PFSK-1 (cell line): Measurements from ENCODE around the gene GFM2.

Experiments used
- FOXP2 ChIP-seq: optimal IDR thresholded peaks from 2 replicates; pipeline ENCODE3; 2011; ENCODE audit warnings: borderline replicate concordance, control low read depth, inconsistent platforms; ENCODE audit not compliant: insufficient read depth; ENCODE audit errors: extremely low read length, extremely low read depth
- POLR2AphosphoS5 ChIP-seq: IDR thresholded peaks from 2 replicates; pipeline ENCODE4 v1.6.1; 2012; ENCODE audit warnings: low read depth, mild to moderate bottlenecking, control low read depth, low read length, moderate library complexity
- SIN3A ChIP-seq: IDR thresholded peaks from 2 replicates; pipeline ENCODE4 v1.6.1; 2012; ENCODE audit warnings: mild to moderate bottlenecking, low read length, moderate library complexity, borderline replicate concordance; ENCODE audit not compliant: insufficient read depth
- TAF1 ChIP-seq: IDR thresholded peaks from 2 replicates; pipeline ENCODE4 v1.6.1; 2012; ENCODE audit warnings: low read length, control low read depth, borderline replicate concordance; ENCODE audit not compliant: insufficient read depth
- TF ChIP-seq, protein P1 (sequence below), 2 experiments: IDR thresholded peaks; 2 replicates each; pipeline versions ENCODE4 v1.6.1 to v1.8.0; 2011 to 2012; ENCODE audit warnings: low read depth in 2 of 2, low read length in 2 of 2, control low read depth in 1 of 2, inconsistent platforms in 1 of 2, mild to moderate bottlenecking in 1 of 2, moderate library complexity in 1 of 2; ENCODE audit not compliant: insufficient read depth in 1 of 2

GFM2 gene

GRCh38 chr5:74725331-74725730 is 41.6 kb downstream of the GFM2 start:
- TF ChIP-seq, protein P1, sequence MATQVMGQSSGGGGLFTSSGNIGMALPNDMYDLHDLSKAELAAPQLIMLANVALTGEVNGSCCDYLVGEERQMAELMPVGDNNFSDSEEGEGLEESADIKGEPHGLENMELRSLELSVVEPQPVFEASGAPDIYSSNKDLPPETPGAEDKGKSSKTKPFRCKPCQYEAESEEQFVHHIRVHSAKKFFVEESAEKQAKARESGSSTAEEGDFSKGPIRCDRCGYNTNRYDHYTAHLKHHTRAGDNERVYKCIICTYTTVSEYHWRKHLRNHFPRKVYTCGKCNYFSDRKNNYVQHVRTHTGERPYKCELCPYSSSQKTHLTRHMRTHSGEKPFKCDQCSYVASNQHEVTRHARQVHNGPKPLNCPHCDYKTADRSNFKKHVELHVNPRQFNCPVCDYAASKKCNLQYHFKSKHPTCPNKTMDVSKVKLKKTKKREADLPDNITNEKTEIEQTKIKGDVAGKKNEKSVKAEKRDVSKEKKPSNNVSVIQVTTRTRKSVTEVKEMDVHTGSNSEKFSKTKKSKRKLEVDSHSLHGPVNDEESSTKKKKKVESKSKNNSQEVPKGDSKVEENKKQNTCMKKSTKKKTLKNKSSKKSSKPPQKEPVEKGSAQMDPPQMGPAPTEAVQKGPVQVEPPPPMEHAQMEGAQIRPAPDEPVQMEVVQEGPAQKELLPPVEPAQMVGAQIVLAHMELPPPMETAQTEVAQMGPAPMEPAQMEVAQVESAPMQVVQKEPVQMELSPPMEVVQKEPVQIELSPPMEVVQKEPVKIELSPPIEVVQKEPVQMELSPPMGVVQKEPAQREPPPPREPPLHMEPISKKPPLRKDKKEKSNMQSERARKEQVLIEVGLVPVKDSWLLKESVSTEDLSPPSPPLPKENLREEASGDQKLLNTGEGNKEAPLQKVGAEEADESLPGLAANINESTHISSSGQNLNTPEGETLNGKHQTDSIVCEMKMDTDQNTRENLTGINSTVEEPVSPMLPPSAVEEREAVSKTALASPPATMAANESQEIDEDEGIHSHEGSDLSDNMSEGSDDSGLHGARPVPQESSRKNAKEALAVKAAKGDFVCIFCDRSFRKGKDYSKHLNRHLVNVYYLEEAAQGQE (IDR thresholded peaks at IDR 0.05; ENCODE audit: insufficient read depth in 1 of 2, low read depth in 2 of 2, low read length in 2 of 2): no peak
- TF ChIP-seq POLR2AphosphoS5 (no peak), FOXP2 (no peak), TAF1 (no peak), SIN3A (no peak)

DNA sequence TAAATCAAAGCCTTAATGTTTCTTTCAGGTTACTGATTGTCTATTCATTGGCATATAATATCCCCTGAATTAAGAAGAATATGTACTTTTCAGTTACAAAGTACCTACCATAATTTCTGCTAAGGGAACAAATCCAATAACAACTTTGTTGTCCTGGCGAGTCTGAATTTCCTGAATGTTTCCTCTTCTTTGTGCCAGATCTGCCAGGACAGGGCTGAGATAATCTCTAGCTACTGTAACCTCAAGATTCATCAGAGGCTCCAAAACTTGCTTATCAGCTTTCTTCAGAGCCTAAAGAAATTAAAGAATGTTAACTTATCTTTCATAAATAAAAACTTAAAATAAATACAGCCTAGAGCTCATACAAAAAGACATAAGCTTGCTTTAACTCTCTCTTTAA is 44.6 kb downstream of the GFM2 start:
- TF ChIP-seq TAF1 (no peak), POLR2AphosphoS5 (no peak), FOXP2 (no peak), SIN3A (no peak)
- TF ChIP-seq, protein P1 (IDR thresholded peaks at IDR 0.05; ENCODE audit: insufficient read depth in 1 of 2, low read depth in 2 of 2, low read length in 2 of 2): no peak

GRCh38 chr5:74717596-74717995 is 49.3 kb downstream of the GFM2 start:
- no peak for TF ChIP-seq SIN3A

- TF ChIP-seq SIN3A (no peak), POLR2AphosphoS5 (no peak), TAF1 (no peak), FOXP2 (no peak)
- TF ChIP-seq, protein P1 (IDR thresholded peaks at IDR 0.05; ENCODE audit: insufficient read depth in 1 of 2, low read depth in 2 of 2, low read length in 2 of 2): no peak
These were observed 73.7 kb downstream of the GFM2 start for GRCh38 chr5:74693191-74693590.

DNA sequence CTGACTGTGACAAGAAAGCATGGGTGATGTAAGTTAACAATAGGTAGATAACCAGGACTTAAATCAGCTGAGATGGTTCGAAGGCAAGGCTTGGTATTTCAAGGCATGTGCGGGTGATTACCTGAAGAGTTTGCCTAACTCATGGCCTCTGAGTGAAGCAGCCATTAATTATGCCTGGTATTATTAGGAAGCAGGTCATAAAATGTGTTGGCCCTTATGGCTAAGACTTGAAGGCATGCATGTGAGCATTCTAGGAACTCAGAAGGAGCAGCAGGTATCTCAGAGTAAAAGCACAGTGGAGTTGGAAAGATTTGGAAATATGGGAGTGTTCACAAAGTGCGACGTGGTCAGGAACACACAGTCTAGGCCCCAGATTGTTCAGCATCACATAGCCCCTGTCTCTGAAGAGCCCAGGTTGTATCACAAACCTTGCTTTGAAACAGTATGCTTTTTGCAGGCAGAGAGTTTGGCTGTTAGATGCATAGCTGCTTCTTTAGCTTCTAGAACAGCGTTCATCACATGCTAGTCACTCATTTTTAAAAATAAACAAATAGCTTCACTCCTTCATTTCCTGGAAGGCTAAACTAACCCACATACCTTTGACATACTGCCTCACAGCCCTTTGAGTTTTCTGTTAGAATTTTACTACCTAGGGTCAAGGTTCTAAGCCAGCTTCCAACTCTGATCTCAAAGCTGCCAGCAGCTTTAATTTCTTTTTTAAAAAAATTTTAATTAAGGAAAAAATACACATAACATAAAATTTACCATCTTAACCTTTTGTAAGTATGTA is 79.8 kb downstream of the GFM2 start:
- TF ChIP-seq, protein P1 (IDR thresholded peaks at IDR 0.05; ENCODE audit: insufficient read depth in 1 of 2, low read depth in 2 of 2, low read length in 2 of 2): no peak
- TF ChIP-seq POLR2AphosphoS5: no peak
- no peak for TF ChIP-seq SIN3A
- no peak for TF ChIP-seq FOXP2
- TF ChIP-seq TAF1: no peak
